HepG2 (cell line): ENCODE measurements around the gene GSC.

ENCODE experiments used
- ASH2L ChIP-seq: fragments of 300-600, 200-600 bp; sonication (generic); IDR thresholded peaks from 2 replicates; pipeline ENCODE4 v1.7.0; 2017; ENCODE audit warnings: low read depth, mild to moderate bottlenecking, moderate library complexity, mixed read lengths, low read length; ENCODE audit not compliant: insufficient read length
- BHLHE40 ChIP-seq: IDR thresholded peaks from 2 replicates; pipeline ENCODE4 v1.6.1; 2011; ENCODE audit warnings: low read length, improper control_type of control experiment
- CTCF ChIP-seq: sonication (generic); formaldehyde crosslinking; IDR thresholded peaks from 2 replicates; pipeline ENCODE4 v1.5.0; 2020; ENCODE audit warnings: mild to moderate bottlenecking, missing genetic modification reagents, moderate library complexity
- HINFP ChIP-seq: sonication (generic); formaldehyde crosslinking; IDR thresholded peaks from 2 replicates; pipeline ENCODE4 v1.4.0; 2020; ENCODE audit warnings: low read depth, mild to moderate bottlenecking, missing genetic modification reagents
- JUND ChIP-seq: sonication (generic); formaldehyde crosslinking; IDR thresholded peaks from 2 replicates; pipeline ENCODE4 v1.8.0; 2022; ENCODE audit warnings: mild to moderate bottlenecking, missing genetic modification reagents
- PLRG1 ChIP-seq: fragments of 450-650 bp; conservative IDR thresholded peaks from 2 replicates; pipeline ENCODE4 v1.6.1; 2016
- RFX5 ChIP-seq: IDR thresholded peaks from 2 replicates; pipeline ENCODE4 v1.6.1; 2011; ENCODE audit warnings: low read depth, low read length, improper control_type of control experiment
- SMC3 ChIP-seq: IDR thresholded peaks from 2 replicates; pipeline ENCODE4 v1.6.1; 2011; ENCODE audit warnings: low read length, improper control_type of control experiment
- TP53 ChIP-seq: sonication (generic); formaldehyde crosslinking; conservative IDR thresholded peaks from 2 replicates; pipeline ENCODE4 v1.4.0; 2020; ENCODE audit warnings: missing genetic modification reagents
- USF2 ChIP-seq, 2 experiments: sonication (generic) in 1 of 2; formaldehyde crosslinking in 1 of 2; IDR thresholded peaks; 2 replicates each; pipeline versions ENCODE4 v1.5.1 to v1.6.1; 2011 to 2020; ENCODE audit warnings: borderline replicate concordance in 1 of 2, low read depth in 1 of 2, low read length in 1 of 2, mild to moderate bottlenecking in 1 of 2, missing genetic modification reagents in 1 of 2, moderate library complexity in 1 of 2
- ZBTB14 ChIP-seq: sonication (generic); formaldehyde crosslinking; IDR thresholded peaks from 2 replicates; pipeline ENCODE4 v1.4.0; 2020; ENCODE audit warnings: missing genetic modification reagents
- ZBTB20 ChIP-seq: sonication (generic); formaldehyde crosslinking; IDR thresholded peaks from 2 replicates; pipeline ENCODE4 v1.8.1; 2023; ENCODE audit warnings: missing genetic modification reagents, low read depth, mild to moderate bottlenecking, borderline replicate concordance
- ZNF432 ChIP-seq: sonication (generic); formaldehyde crosslinking; IDR thresholded peaks from 2 replicates; pipeline ENCODE4 v1.5.0; 2020; ENCODE audit warnings: missing genetic modification reagents, mild to moderate bottlenecking, borderline replicate concordance

- TF ChIP-seq PLRG1 (no peak), TP53 (CRISPR knock-in tag) (no peak), ZNF432 (no peak), JUND (CRISPR knock-in tag) (no peak), HINFP (no peak), CTCF (CRISPR knock-in tag) (no peak), BHLHE40 (no peak), ZBTB20 (no peak), ZBTB14 (no peak), RFX5 (no peak), ASH2L (no peak), SMC3 (no peak), USF2 (IDR thresholded peaks at IDR 0.05; ENCODE audit: low read depth, low read length) (no peak), USF2 (CRISPR knock-in tag; IDR thresholded peaks at IDR 0.05; ENCODE audit: borderline replicate concordance) (no peak)
These were observed 873 bp upstream of the GSC start for GRCh38 chr14:94770815-94771157.
